H1 (cell line): ENCODE measurements around the gene SNAP47. TPM values are rescaled to one million over a fixed set of nuclear protein-coding genes. Genes with fewer than 3 reads are reported as not detected.

Experiments
- CTCF ChIA-PET: fragments of 300-600 bp; sonication (Branson Sonifier 250); formaldehyde crosslinking; loops from one replicate; lab custom pipeline; 2021; ENCODE audit not compliant: partially characterized antibody; lab: Charles Lee
- POLR2A ChIA-PET: fragments of 300-600 bp; sonication (Branson Sonifier 250); formaldehyde crosslinking; loops from one replicate; lab custom pipeline; 2021; ENCODE audit warnings: inconsistent platforms; ENCODE audit not compliant: partially characterized antibody; lab: Charles Lee
- DNase-seq, 2 experiments: peaks; one replicate each; pipeline versions ENCODE4 v3.0.0 to v3.0.0-alpha.2; 2010 to 2022; ENCODE audit warnings: low spot score in 2 of 2, low read depth in 1 of 2, mixed read lengths in 1 of 2
- FAIRE-seq: peaks from 2 replicates; lab custom pipeline; 2011; peaks lifted over from hg19 to GRCh38; lab: Jason Lieb, UNC
- H2AFZ ChIP-seq: 2 replicates; pipeline ENCODE4 v1.8.1; 2012; ENCODE audit warnings: low read length, inconsistent platforms
- H2AK5ac ChIP-seq: 2 replicates; pipeline ENCODE4 v1.6.1; 2013; ENCODE audit warnings: low read depth, low read length
- H2BK120ac ChIP-seq: replicated peaks from 2 replicates; pipeline ENCODE3; 2013; ENCODE audit warnings: low read depth, low read length, inconsistent platforms
- H2BK12ac ChIP-seq: 2 replicates; pipeline ENCODE4 v1.6.1; 2013; ENCODE audit warnings: low read depth, low read length
- H2BK15ac ChIP-seq: 2 replicates; pipeline ENCODE4 v1.6.1; 2013; ENCODE audit warnings: low read length
- H2BK20ac ChIP-seq: 2 replicates; pipeline ENCODE4 v1.6.1; 2013; ENCODE audit warnings: low read length
- H2BK5ac ChIP-seq: 2 replicates; pipeline ENCODE4 v1.6.1; 2013; ENCODE audit warnings: low read depth, low read length
- H3K14ac ChIP-seq: 2 replicates; pipeline ENCODE4 v1.6.1; 2013; ENCODE audit warnings: inconsistent platforms; ENCODE audit not compliant: insufficient read length
- H3K18ac ChIP-seq: 2 replicates; pipeline ENCODE4 v1.6.1; 2013; ENCODE audit warnings: low read length; ENCODE audit errors: extremely low read depth
- H3K23ac ChIP-seq: 2 replicates; pipeline ENCODE4 v1.6.1; 2013; ENCODE audit warnings: inconsistent platforms; ENCODE audit not compliant: insufficient read length
- H3K23me2 ChIP-seq: 2 replicates; pipeline ENCODE4 v1.6.1; 2013; ENCODE audit warnings: low read depth, low read length
- H3K27ac ChIP-seq: 2 replicates; pipeline ENCODE4 v1.6.1; 2011; ENCODE audit warnings: low read depth, low read length, inconsistent platforms
- H3K27me3 ChIP-seq, 4 experiments: replicated peaks in 1 of 4; 1 replicate in 1 of 4; 2 replicates in 3 of 4; pipeline versions ENCODE4 v1.6.1 to v1.8.1; 2011 to 2013; ENCODE audit warnings: low read length in 3 of 4, mild to moderate bottlenecking in 3 of 4, inconsistent platforms in 2 of 4, mixed read lengths in 2 of 4, moderate library complexity in 1 of 4; ENCODE audit not compliant: control insufficient read depth in 3 of 4, insufficient read depth in 3 of 4; ENCODE audit errors: extremely low read depth in 1 of 4
- H3K36me3 ChIP-seq, 4 experiments: 2 replicates each; pipeline versions ENCODE4 v1.6.1 to v1.8.1; 2011 to 2013; ENCODE audit warnings: mild to moderate bottlenecking in 4 of 4, low read length in 3 of 4, moderate library complexity in 2 of 4, control low read depth in 1 of 4, inconsistent platforms in 1 of 4; ENCODE audit not compliant: insufficient read depth in 4 of 4, control insufficient read depth in 2 of 4
- H3K4ac ChIP-seq: replicated peaks from 2 replicates; pipeline ENCODE3; 2013; ENCODE audit warnings: low read length, low read depth, mixed read lengths, inconsistent platforms; ENCODE audit not compliant: insufficient read length
- H3K4me1 ChIP-seq, 4 experiments: replicated peaks in 1 of 4; 1 replicate in 1 of 4; 2 replicates in 3 of 4; pipeline versions ENCODE4 v1.6.1 to v1.8.1; 2011 to 2013; ENCODE audit warnings: low read length in 3 of 4, inconsistent platforms in 2 of 4, mixed read lengths in 1 of 4; ENCODE audit not compliant: insufficient read depth in 4 of 4, control insufficient read depth in 3 of 4
- H3K4me2 ChIP-seq, 2 experiments: 2 replicates each; pipeline versions ENCODE4 v1.6.1 to v1.8.1; 2011 to 2013; ENCODE audit warnings: low read depth in 2 of 2, low read length in 2 of 2, control low read depth in 1 of 2, inconsistent platforms in 1 of 2, mild to moderate bottlenecking in 1 of 2; ENCODE audit not compliant: insufficient read depth in 1 of 2
- H3K4me3 ChIP-seq, 4 experiments: fragments of 200-600, 300-600 bp in 1 of 4; sonication (generic), shearing (Covaris generic), sonication (Bioruptor Twin) in 1 of 4; 2 replicates each; pipeline versions ENCODE4 v1.5.1 to v1.8.1; 2011 to 2016; ENCODE audit warnings: low read length in 4 of 4, low read depth in 3 of 4, control low read depth in 2 of 4, inconsistent platforms in 2 of 4, mild to moderate bottlenecking in 2 of 4, mixed read lengths in 1 of 4, moderate library complexity in 1 of 4; ENCODE audit not compliant: insufficient read depth in 2 of 4; ENCODE audit errors: extremely low read depth in 1 of 4
- H3K56ac ChIP-seq: replicated peaks from 2 replicates; pipeline ENCODE3; 2013; ENCODE audit warnings: low read depth, mild to moderate bottlenecking, mixed read lengths, low read length, inconsistent platforms; ENCODE audit not compliant: insufficient read length
- H3K79me1 ChIP-seq: 2 replicates; pipeline ENCODE4 v1.6.1; 2013; ENCODE audit warnings: low read depth, low read length, control low read depth
- H3K79me2 ChIP-seq, 2 experiments: 2 replicates each; pipeline versions ENCODE4 v1.6.1 to v1.8.1; 2012 to 2013; ENCODE audit warnings: low read length in 2 of 2, mild to moderate bottlenecking in 2 of 2, inconsistent platforms in 1 of 2; ENCODE audit not compliant: insufficient read depth in 2 of 2, control insufficient read depth in 1 of 2
- H3K9ac ChIP-seq, 4 experiments: replicated peaks in 1 of 4; 1 replicate in 1 of 4; 2 replicates in 3 of 4; pipeline versions ENCODE4 v1.6.1 to v1.8.1; 2011 to 2013; ENCODE audit warnings: low read depth in 3 of 4, low read length in 3 of 4, control low read depth in 2 of 4, mild to moderate bottlenecking in 2 of 4, moderate library complexity in 2 of 4, inconsistent platforms in 1 of 4; ENCODE audit errors: extremely low read depth in 1 of 4
- H3K9me3 ChIP-seq, 2 experiments: 2 replicates each; pipeline versions ENCODE4 v1.6.1 to v1.8.1; 2012 to 2013; ENCODE audit warnings: mild to moderate bottlenecking in 2 of 2, moderate library complexity in 2 of 2, control low read depth in 1 of 2, inconsistent platforms in 1 of 2, low read depth in 1 of 2, low read length in 1 of 2, mixed read lengths in 1 of 2; ENCODE audit not compliant: insufficient read depth in 2 of 2
- H4K20me1 ChIP-seq, 2 experiments: replicated peaks in 1 of 2; 2 replicates each; pipeline versions ENCODE3 to v1.8.1; 2011 to 2013; ENCODE audit warnings: inconsistent platforms in 2 of 2, low read length in 2 of 2, mild to moderate bottlenecking in 1 of 2; ENCODE audit not compliant: insufficient read depth in 2 of 2, control insufficient read depth in 1 of 2
- H4K5ac ChIP-seq: 2 replicates; pipeline ENCODE4 v1.6.1; 2013; ENCODE audit warnings: low read length, low read depth, mixed read lengths, inconsistent platforms; ENCODE audit not compliant: insufficient read length
- H4K8ac ChIP-seq: 2 replicates; pipeline ENCODE4 v1.8.0; 2013; ENCODE audit warnings: mild to moderate bottlenecking, moderate library complexity, low read length, inconsistent platforms; ENCODE audit not compliant: insufficient read depth; ENCODE audit errors: extremely low read depth
- H4K91ac ChIP-seq: replicated peaks from 2 replicates; pipeline ENCODE3; 2013; ENCODE audit warnings: low read length, mixed read lengths, inconsistent platforms; ENCODE audit not compliant: insufficient read length
- ZNF274 ChIP-seq: IDR thresholded peaks from 2 replicates; pipeline ENCODE4 v1.7.0; 2012; ENCODE audit warnings: low read length, borderline replicate concordance; ENCODE audit errors: extremely low read depth
- WGBS, 2 experiments: shearing (Covaris generic) in 1 of 2; methylation state at CpG; one replicate each; pipeline versions ENCODE4 v1.1.6 to v1.1.7; 2013 to 2015; ENCODE audit warnings: low lambda C conversion rate in 2 of 2, mixed read lengths in 2 of 2, inconsistent platforms in 1 of 2, low coverage in 1 of 2, missing lambda C conversion rate in 1 of 2; ENCODE audit not compliant: insufficient replicate concordance in 2 of 2, insufficient coverage in 1 of 2, insufficient read length in 1 of 2; ENCODE audit errors: extremely low coverage in 1 of 2, missing lambda C conversion rate in 1 of 2; 5-methylcytosine and 5-hydroxymethylcytosine counted together
- polyA plus RNA-seq, 7 experiments: library from polyadenylated mRNA; depleted of rRNA in 3 of 7; stranded (reverse) in 5 of 7; unstranded in 2 of 7; fragments of >200 nt in 5 of 7; fragments of 200-250 nt in 2 of 7; gene quantifications; 1 replicate in 5 of 7; 2 replicates in 1 of 7; 4 replicates in 1 of 7; pipeline versions ENCODE4 v1.2.1 to v1.2.3, GENCODE V29; 2011 to 2013; ENCODE audit warnings: missing spikeins in 2 of 7, mixed read lengths in 2 of 7
- total RNA-seq: library from RNA; stranded (reverse); fragmentation: NEBNext Ultra II Directional; extraction: Animal tissue kit (Norgen Biotek cat#: 25700); gene quantifications from 2 replicates; pipeline ENCODE4 v1.2.1, GENCODE V29; 2021

SNAP47 gene
- total and polyA plus RNA-seq, 2 of the 8 experiments (the other 6 are each of a cell fraction or from before 2014, with no cell fraction given): 37.6 to 42.2 TPM

GRCh38 chr1:227777156-227777555 is 41.9 kb downstream of the SNAP47 start:
- peaks cover 0 to 21% of the 10 kb centered on the region in 2 experiments for H4K20me1 ChIP-seq
- H2BK5ac ChIP-seq: no peak overlapping the region
- no peaks in the 10 kb centered on the region for H3K27me3 ChIP-seq
- H3K79me1 ChIP-seq: peaks cover 8% of the 10 kb centered on the region
- H3K36me3 ChIP-seq: peaks cover 0 to 10% (median 0%) of the 10 kb centered on the region in 4 experiments; a peak in 1 of 8 replicates
- H2AK5ac ChIP-seq: no peak overlapping the region
- H4K5ac ChIP-seq: no peak overlapping the region
- H2BK15ac ChIP-seq: no peak overlapping the region
- ChIA-PET POLR2A (no interaction called here), CTCF (interaction anchor here (2.9 kb wide), 1 partner anchor 14 kb away, joined by 16 read pairs; no protein-coding TSS in a partner anchor)
- H3K18ac ChIP-seq: no peak overlapping the region
- H3K27ac ChIP-seq: no peak overlapping the region
- no peaks in the 10 kb centered on the region for H3K79me2 ChIP-seq
- H2AFZ ChIP-seq: no peak overlapping the region
- no peak overlapping the region for H3K9ac ChIP-seq
- H3K4me1 ChIP-seq: no peaks in the 10 kb centered on the region
- no peaks in the 10 kb centered on the region for H3K23me2 ChIP-seq
- FAIRE-seq (no peak), DNase-seq (no peak)
- H3K9me3 ChIP-seq: no peaks in the 10 kb centered on the region
- H3K23ac ChIP-seq: no peak overlapping the region
- no peak for TF ChIP-seq ZNF274
- no peak overlapping the region for H3K4ac ChIP-seq
- H4K91ac ChIP-seq: no peak overlapping the region
- WGBS, 2 experiments: 84% methylated on average over 11 of the region's 11 CpGs; no CpG with 5 or more reads in 1 of the 2 experiments
- no peak overlapping the region for H2BK12ac ChIP-seq
- no peak overlapping the region for H3K4me3 ChIP-seq
- no peak overlapping the region for H2BK20ac ChIP-seq
- no peak overlapping the region for H4K8ac ChIP-seq
- no peak overlapping the region for H3K14ac ChIP-seq
- H3K4me2 ChIP-seq: no peak overlapping the region
- H3K56ac ChIP-seq: no peak overlapping the region
- no peak overlapping the region for H2BK120ac ChIP-seq
